Cardiac muscle cell (in vitro differentiated cells and primary cell): Measurements from ENCODE around the gene CRYGA. TPM values are rescaled to one million over a fixed set of nuclear protein-coding genes. Genes with fewer than 3 reads are reported as not detected.
"Not testable (repeated sequence)": the region's sequence is repeated elsewhere in the genome, so short reads cannot be mapped to it uniquely, and the experiment has no call there.

Source experiments
- DNase-seq, 2 donors: peaks; one replicate each; pipeline versions ENCODE4 v3.0.0 to v3.0.0-alpha.2; 2010 to 2017; ENCODE audit warnings: low read depth in 1 of 2, low spot score in 1 of 2
- H3K27ac ChIP-seq: fragments of 200-600 bp; sonication (generic); 2 replicates; pipeline ENCODE4 v1.5.1; 2016
- H3K27me3 ChIP-seq: fragments of 200-600 bp; sonication (generic); 2 replicates; pipeline ENCODE4 v1.6.0; 2016; ENCODE audit warnings: control low read depth
- H3K36me3 ChIP-seq: fragments of 200-600 bp; sonication (generic); 2 replicates; pipeline ENCODE4 v1.5.1; 2016; ENCODE audit warnings: control low read depth
- H3K4me1 ChIP-seq: fragments of 200-600 bp; sonication (generic); 2 replicates; pipeline ENCODE4 v1.8.1; 2017; ENCODE audit warnings: low read depth, mild to moderate bottlenecking, mixed run types
- H3K4me3 ChIP-seq: fragments of 200-600 bp; sonication (generic); 2 replicates; pipeline ENCODE4 v1.5.1; 2016; ENCODE audit warnings: mild to moderate bottlenecking
- H3K9me3 ChIP-seq: fragments of 200-600 bp; sonication (generic); 2 replicates; pipeline ENCODE4 v1.5.1; 2017; ENCODE audit warnings: low read depth, mild to moderate bottlenecking, control low read depth
- polyA plus RNA-seq: library from polyadenylated mRNA; unstranded; fragments of >200 nt; fragmentation: Nextera tagmentation; extraction: Ambion mirVana; gene quantifications from 2 replicates; pipeline ENCODE4 v1.2.1, GENCODE V29; 2016
- total RNA-seq: library from RNA; depleted of rRNA; stranded (reverse); fragments of >200 nt; gene quantifications from 2 replicates; pipeline ENCODE4 v1.2.3, GENCODE V29; 2016
- TF ChIP-seq, protein P1 (sequence below): IDR thresholded peaks from 2 replicates; pipeline ENCODE4 v1.5.1; 2012; ENCODE audit warnings: low read depth, mild to moderate bottlenecking, low read length

CRYGA gene
- total and polyA plus RNA-seq, 2 experiments from 2014 or later = not detected

DNA sequence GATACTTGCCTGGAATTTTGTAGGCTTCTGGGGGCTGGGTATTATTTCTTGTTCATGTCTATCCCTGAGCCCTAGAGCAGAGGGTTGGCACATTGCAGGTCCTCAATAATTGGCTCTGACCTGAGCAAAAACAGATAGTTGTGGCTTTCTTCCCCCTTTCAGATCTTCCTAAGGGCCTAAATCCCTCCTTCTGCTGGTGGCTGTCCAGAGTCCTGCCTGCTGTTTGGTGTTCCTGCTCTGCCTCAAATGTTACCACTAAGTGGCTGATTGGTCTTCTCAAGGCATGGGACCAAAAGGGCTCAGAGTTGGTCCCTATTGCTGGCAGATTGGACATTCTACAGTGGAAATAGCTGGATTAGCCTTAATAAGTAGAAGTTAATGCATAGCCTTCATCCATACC is 16.4 kb downstream of the CRYGA start:
- H3K4me1 ChIP-seq = no peaks in the 10 kb centered on the region
- no peak overlapping the region for H3K4me3 ChIP-seq
- TF ChIP-seq, protein P1, sequence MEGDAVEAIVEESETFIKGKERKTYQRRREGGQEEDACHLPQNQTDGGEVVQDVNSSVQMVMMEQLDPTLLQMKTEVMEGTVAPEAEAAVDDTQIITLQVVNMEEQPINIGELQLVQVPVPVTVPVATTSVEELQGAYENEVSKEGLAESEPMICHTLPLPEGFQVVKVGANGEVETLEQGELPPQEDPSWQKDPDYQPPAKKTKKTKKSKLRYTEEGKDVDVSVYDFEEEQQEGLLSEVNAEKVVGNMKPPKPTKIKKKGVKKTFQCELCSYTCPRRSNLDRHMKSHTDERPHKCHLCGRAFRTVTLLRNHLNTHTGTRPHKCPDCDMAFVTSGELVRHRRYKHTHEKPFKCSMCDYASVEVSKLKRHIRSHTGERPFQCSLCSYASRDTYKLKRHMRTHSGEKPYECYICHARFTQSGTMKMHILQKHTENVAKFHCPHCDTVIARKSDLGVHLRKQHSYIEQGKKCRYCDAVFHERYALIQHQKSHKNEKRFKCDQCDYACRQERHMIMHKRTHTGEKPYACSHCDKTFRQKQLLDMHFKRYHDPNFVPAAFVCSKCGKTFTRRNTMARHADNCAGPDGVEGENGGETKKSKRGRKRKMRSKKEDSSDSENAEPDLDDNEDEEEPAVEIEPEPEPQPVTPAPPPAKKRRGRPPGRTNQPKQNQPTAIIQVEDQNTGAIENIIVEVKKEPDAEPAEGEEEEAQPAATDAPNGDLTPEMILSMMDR = no peak
- H3K9me3 ChIP-seq = no peaks in the 10 kb centered on the region
- H3K27ac ChIP-seq = no peak overlapping the region
- H3K27me3 ChIP-seq = no peaks in the 10 kb centered on the region
- no peak for DNase-seq
- no peaks in the 10 kb centered on the region for H3K36me3 ChIP-seq

DNA sequence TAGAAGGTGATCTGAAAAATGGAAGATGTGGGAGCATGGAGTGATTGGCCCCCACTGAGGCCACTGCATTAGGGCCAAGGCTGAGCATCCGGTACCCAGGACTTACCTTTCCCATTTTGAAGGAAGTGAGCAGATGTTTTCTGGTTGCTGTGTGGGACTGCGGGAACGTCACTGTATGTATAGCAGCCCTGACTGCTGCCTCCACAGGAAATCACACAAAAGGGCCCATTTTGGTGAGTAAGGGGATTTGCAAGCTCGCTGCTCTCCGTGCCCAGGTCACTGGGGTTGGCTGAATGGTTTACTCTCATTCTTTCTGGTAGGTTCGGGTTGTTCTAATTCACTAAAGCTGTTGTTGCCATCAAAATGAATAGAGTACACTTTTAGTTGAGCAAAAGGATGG is 17.4 kb downstream of the CRYGA start, which contains the start of gene CRYGB:
CRYGB (minus strand) TSS at position 153 of the 400 bp plus-strand sequence; CDS start at position 115, 38 bp downstream.
- no peaks in the 10 kb centered on the region for H3K9me3 ChIP-seq
- no peak within 1 kb of the TSS for H3K4me3 ChIP-seq
- TF ChIP-seq, protein P1 = no peak
- no peaks in the 10 kb centered on the region for H3K36me3 ChIP-seq
- no peaks in the 10 kb centered on the region for H3K27me3 ChIP-seq
- no peaks in the 10 kb centered on the region for H3K4me1 ChIP-seq
- DNase-seq = no peak
- H3K27ac ChIP-seq = no peak within 1 kb of the TSS

DNA sequence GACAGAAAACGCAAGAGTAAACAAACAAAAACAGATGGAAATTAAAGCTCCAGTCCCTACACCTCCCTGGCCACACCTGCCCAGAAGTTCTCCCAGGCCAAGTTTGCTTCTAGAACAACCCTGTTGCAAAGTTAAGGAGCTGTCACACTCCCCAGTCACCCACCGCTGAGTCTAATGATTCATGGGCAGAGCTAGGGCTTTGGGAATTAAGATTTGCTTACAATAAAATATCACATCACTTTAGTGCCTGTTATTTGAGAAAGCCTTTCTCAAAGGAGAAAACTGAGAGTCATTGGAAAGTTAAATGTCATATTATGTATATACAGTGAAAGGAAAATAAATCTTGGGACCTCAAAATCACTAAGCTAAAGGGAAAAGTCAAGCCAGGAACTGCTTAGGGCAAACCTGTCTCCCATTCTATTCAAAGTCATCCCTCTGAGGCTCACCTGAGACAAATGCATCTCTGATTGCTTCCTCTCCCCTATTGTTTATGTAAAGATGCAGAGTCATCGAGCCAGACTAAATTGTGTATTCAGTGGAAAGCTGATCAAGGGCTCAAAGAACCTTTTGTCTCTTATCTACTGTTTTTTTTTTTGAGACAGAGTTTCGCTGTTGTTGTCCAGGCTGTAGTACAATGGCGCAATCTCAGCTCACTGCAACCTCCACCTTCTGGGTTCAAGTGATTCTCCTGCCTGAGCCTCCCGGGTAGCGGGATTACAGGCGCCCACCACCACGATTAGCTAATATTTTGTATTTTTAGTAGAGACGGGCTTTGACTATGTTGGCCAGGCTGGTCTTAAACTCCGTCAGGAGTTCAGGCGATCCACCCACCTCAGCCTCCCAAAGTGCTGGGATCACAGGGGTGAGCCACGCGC is 20.2 kb downstream of the CRYGA start:
- Histone ChIP-seq H3K4me3 (no peak overlapping the region), H3K9me3 (no peaks in the 10 kb centered on the region), H3K4me1 (no peaks in the 10 kb centered on the region), H3K27ac (no peak overlapping the region), H3K36me3 (no peaks in the 10 kb centered on the region), H3K27me3 (no peaks in the 10 kb centered on the region)
- DNase-seq = no peak
- TF ChIP-seq, protein P1 = no peak

DNA sequence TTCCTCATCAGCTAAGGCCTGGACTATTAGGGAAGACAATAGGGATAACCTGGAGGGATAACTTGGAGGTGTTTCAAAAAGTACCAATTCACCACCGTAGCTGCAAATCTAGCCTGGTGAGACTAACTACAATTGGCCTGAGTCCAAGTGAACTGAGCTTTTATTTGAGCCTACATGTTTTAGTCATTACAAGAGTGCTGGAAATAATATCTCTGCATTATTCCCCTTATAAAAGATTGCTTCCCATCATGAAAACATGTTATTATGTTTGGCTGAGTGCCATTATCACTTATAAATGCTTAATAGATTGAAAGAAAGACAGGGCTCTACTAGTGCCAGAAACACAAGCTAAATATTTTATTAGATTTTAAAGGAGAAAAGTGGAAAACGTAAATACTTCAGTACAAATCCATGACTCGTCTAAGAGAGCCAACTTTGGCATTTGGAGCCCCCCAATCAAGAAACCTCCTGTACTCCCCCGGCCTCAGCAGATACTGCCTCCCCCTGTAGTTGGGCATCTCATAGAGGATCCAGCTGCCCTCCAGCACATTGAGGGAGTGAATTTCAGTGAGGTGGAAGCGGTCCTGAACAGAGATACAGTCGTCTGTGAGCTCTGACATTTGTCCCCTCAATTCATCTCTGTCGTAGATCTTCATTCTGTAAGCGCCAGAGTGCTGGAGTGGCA is 21.0 kb downstream of the CRYGA start:
- Histone ChIP-seq H3K27me3 (no peaks in the 10 kb centered on the region), H3K36me3 (no peaks in the 10 kb centered on the region), H3K9me3 (no peaks in the 10 kb centered on the region), H3K4me1 (no peaks in the 10 kb centered on the region), H3K27ac (no peak overlapping the region), H3K4me3 (no peak overlapping the region)
- peak in 1 of 2 donors; percentile 12 for DNase-seq
- TF ChIP-seq, protein P1 = no peak

DNA sequence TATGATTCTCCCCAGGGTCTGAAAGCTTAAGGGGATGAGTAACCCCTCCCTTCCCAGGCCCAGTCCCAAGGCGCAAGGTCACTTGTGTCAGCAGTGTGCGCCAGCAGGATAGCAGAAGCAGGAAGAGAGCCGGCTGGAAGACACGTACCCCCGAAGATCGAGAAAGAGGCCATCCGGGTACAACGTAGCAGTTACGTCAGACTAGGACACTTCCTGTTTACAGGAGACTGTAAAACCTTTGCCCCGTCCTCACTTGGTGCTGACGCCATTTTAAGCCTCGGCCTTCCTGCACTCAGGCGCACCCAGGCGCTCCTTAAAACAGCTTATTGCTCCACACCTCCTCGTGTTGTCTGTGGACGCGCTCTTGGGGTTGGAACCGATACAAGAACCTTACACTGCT is 23.9 kb downstream of the CRYGA start:
- H3K9me3 ChIP-seq = no peaks in the 10 kb centered on the region
- TF ChIP-seq, protein P1 = no peak

DNA sequence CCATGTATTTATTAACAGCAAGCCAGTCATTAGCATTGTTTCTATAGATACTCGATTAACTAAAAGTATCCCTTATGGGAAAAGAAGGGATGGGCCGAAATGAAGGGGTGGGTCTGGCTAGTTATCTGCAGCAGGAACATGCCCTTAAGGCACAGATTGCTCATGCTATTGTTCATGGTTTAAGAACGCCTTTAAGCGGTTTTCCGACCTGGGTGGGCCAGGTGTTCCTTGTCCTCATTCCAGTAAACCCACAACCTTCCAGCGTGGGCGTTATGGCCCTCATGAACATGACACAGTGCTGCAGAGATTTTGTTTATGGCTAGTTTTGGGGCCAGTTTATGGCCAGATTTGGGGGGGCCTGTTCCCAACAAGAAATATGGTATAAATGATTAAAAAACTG is 25.1 kb downstream of the CRYGA start:
- H3K9me3 ChIP-seq, H3K27me3 ChIP-seq, H3K4me3 ChIP-seq, H3K4me1 ChIP-seq, H3K27ac ChIP-seq, H3K36me3 ChIP-seq, DNase-seq: not testable (repeated sequence)

More for the DNA sequence above, 23.9 kb downstream of the CRYGA start:
- no peaks in the 10 kb centered on the region for H3K27me3 ChIP-seq
- no peak for DNase-seq
- H3K27ac ChIP-seq = no peak overlapping the region
- H3K36me3 ChIP-seq = no peaks in the 10 kb centered on the region
- H3K4me1 ChIP-seq = no peaks in the 10 kb centered on the region
- H3K4me3 ChIP-seq = no peak overlapping the region
